Activated naive CD4-positive, alpha-beta T cell treated with anti-CD3 and anti-CD28 coated beads for 36 hours (primary cell): ENCODE results near the gene BTC. TPM values are rescaled to one million over a fixed set of nuclear protein-coding genes. Genes with fewer than 3 reads are reported as not detected.

Experiments used
- total RNA-seq, 2 experiments: library from RNA; stranded (reverse); gene quantifications; one replicate each; pipeline ENCODE4 v1.2.3, GENCODE V29; 2021

BTC gene
- total RNA-seq, 2 experiments from 2014 or later, result not detected

Other genes with a start within 250 kb of the BTC start
- under 1 TPM in 1 of 2 experiments, not detected in 1; 0.05 TPM for gene PARM1, start 138.6 kb upstream of the BTC start, total RNA-seq